GM19099 (cell line): ENCODE data around the gene LBHD2.

Experiments used
- POLR2A ChIP-seq: IDR thresholded peaks from 3 replicates; pipeline ENCODE4 v1.6.1; 2011; ENCODE audit warnings: low read depth; ENCODE audit not compliant: insufficient read length; ENCODE audit errors: extremely low read depth

The LBHD2 gene

GRCh38 chr14:103096387-103096786 lies 12.4 kb downstream of the LBHD2 start:
- TF ChIP-seq POLR2A = no peak

GRCh38 chr14:103097244-103097993 lies 13.4 kb downstream of the LBHD2 start:
- no peak for TF ChIP-seq POLR2A

GRCh38 chr14:103097994-103098957 lies 14.3 kb downstream of the LBHD2 start:
- no peak for TF ChIP-seq POLR2A

GRCh38 chr14:103099081-103099732 lies 15.2 kb downstream of the LBHD2 start:
- TF ChIP-seq POLR2A = no peak

GRCh38 chr14:103099733-103100280 lies 15.8 kb downstream of the LBHD2 start:
- TF ChIP-seq POLR2A = no peak

- no peak for TF ChIP-seq POLR2A
Observed at GRCh38 chr14:103100281-103101121, 16.5 kb downstream of the LBHD2 start.

GRCh38 chr14:103101257-103101962 lies 17.4 kb downstream of the LBHD2 start:
- TF ChIP-seq POLR2A = no peak

GRCh38 chr14:103101963-103102688 lies 18.1 kb downstream of the LBHD2 start:
- no peak for TF ChIP-seq POLR2A

- no peak for TF ChIP-seq POLR2A
Observed at GRCh38 chr14:103102689-103103260, 18.8 kb downstream of the LBHD2 start.

GRCh38 chr14:103103461-103104388 lies 19.7 kb downstream of the LBHD2 start:
- TF ChIP-seq POLR2A = no peak

GRCh38 chr14:103104389-103104653 lies 20.3 kb downstream of the LBHD2 start:
- no peak for TF ChIP-seq POLR2A
